DND-41 (cell line): ENCODE data around the gene SMG6.

Experiments used
- ATAC-seq: fragments of 200-7000 bp; cut with Tn5 transposase; 3 replicates; pipeline ENCODE4 v1.9.1; 2021; ENCODE audit warnings: low read depth; ENCODE audit not compliant: insufficient read depth
- DNase-seq: peaks from one replicate; pipeline ENCODE4 v3.0.0-alpha.2; 2020
- H2AFZ ChIP-seq: 2 replicates; pipeline ENCODE4 v1.6.0; 2012; ENCODE audit warnings: low read depth, low read length
- H3K27ac ChIP-seq: 2 replicates; pipeline ENCODE4 v1.5.1; 2012; ENCODE audit warnings: low read length, inconsistent platforms
- H3K27me3 ChIP-seq: fragments of 200-600 bp; sonication (generic); 2 replicates; pipeline ENCODE4 v1.6.0; 2012; ENCODE audit warnings: low read length, mild to moderate bottlenecking, inconsistent platforms; ENCODE audit not compliant: insufficient read depth, poor library complexity
- H3K36me3 ChIP-seq: 2 replicates; pipeline ENCODE4 v1.5.1; 2012; ENCODE audit warnings: low read length, inconsistent platforms; ENCODE audit not compliant: insufficient read depth
- H3K4me1 ChIP-seq: 2 replicates; pipeline ENCODE4 v1.5.1; 2012; ENCODE audit warnings: mild to moderate bottlenecking, low read length; ENCODE audit not compliant: insufficient read depth
- H3K4me2 ChIP-seq: 2 replicates; pipeline ENCODE4 v1.6.0; 2012; ENCODE audit warnings: mild to moderate bottlenecking, moderate library complexity, low read length, inconsistent platforms; ENCODE audit not compliant: insufficient read depth
- H3K4me3 ChIP-seq, 2 experiments: fragments of 200-600 bp in 1 of 2; shearing (Covaris generic) in 1 of 2; 2 replicates each; pipeline ENCODE4 v1.5.1; 2012 to 2016; ENCODE audit warnings: inconsistent platforms in 2 of 2, low read length in 2 of 2, mild to moderate bottlenecking in 2 of 2, low read depth in 1 of 2, moderate library complexity in 1 of 2
- H3K79me2 ChIP-seq: 2 replicates; pipeline ENCODE4 v1.6.0; 2012; ENCODE audit warnings: low read length, inconsistent platforms; ENCODE audit not compliant: insufficient read depth
- H3K9ac ChIP-seq: 2 replicates; pipeline ENCODE4 v1.6.0; 2012; ENCODE audit warnings: low read depth, mild to moderate bottlenecking, inconsistent platforms, low read length, moderate library complexity
- H3K9me3 ChIP-seq: 2 replicates; pipeline ENCODE4 v1.5.1; 2012; ENCODE audit warnings: low read length, moderate library complexity, mild to moderate bottlenecking, inconsistent platforms; ENCODE audit not compliant: insufficient read depth, severe bottlenecking
- H4K20me1 ChIP-seq: 2 replicates; pipeline ENCODE4 v1.6.0; 2012; ENCODE audit warnings: low read length; ENCODE audit not compliant: insufficient read depth
- EZH2 ChIP-seq: IDR thresholded peaks from 3 replicates; pipeline ENCODE4 v1.6.1; 2012; ENCODE audit warnings: borderline replicate concordance, low read depth, mild to moderate bottlenecking, moderate library complexity, low read length, inconsistent platforms; ENCODE audit not compliant: severe bottlenecking
- TF ChIP-seq, protein P1 (sequence below): IDR thresholded peaks from 2 replicates; pipeline ENCODE4 v1.5.1; 2012; ENCODE audit warnings: borderline replicate concordance, low read length, moderate library complexity, mild to moderate bottlenecking; ENCODE audit not compliant: poor library complexity, severe bottlenecking; ENCODE audit errors: extremely low read depth

Gene SMG6

GRCh38 chr17:2172999-2173398, 130.6 kb downstream of the SMG6 start:
- DNase-seq, result no peak
- no peaks in the 10 kb centered on the region for H3K9me3 ChIP-seq
- no peak overlapping the region for H2AFZ ChIP-seq
- ATAC-seq, result no peak
- no peak overlapping the region for H3K4me3 ChIP-seq
- H3K9ac ChIP-seq, result no peak overlapping the region
- peaks cover 69% of the 10 kb centered on the region for H3K36me3 ChIP-seq
- H3K27me3 ChIP-seq, result no peaks in the 10 kb centered on the region
- H3K27ac ChIP-seq, result no peak overlapping the region
- no peak for TF ChIP-seq EZH2
- TF ChIP-seq, protein P1, sequence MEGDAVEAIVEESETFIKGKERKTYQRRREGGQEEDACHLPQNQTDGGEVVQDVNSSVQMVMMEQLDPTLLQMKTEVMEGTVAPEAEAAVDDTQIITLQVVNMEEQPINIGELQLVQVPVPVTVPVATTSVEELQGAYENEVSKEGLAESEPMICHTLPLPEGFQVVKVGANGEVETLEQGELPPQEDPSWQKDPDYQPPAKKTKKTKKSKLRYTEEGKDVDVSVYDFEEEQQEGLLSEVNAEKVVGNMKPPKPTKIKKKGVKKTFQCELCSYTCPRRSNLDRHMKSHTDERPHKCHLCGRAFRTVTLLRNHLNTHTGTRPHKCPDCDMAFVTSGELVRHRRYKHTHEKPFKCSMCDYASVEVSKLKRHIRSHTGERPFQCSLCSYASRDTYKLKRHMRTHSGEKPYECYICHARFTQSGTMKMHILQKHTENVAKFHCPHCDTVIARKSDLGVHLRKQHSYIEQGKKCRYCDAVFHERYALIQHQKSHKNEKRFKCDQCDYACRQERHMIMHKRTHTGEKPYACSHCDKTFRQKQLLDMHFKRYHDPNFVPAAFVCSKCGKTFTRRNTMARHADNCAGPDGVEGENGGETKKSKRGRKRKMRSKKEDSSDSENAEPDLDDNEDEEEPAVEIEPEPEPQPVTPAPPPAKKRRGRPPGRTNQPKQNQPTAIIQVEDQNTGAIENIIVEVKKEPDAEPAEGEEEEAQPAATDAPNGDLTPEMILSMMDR, result no peak
- no peaks in the 10 kb centered on the region for H3K4me1 ChIP-seq
- H3K79me2 ChIP-seq, result no peaks in the 10 kb centered on the region
- H3K4me2 ChIP-seq, result no peak overlapping the region
- no peaks in the 10 kb centered on the region; the same call in 1 of the 2 replicates for H4K20me1 ChIP-seq

DNA sequence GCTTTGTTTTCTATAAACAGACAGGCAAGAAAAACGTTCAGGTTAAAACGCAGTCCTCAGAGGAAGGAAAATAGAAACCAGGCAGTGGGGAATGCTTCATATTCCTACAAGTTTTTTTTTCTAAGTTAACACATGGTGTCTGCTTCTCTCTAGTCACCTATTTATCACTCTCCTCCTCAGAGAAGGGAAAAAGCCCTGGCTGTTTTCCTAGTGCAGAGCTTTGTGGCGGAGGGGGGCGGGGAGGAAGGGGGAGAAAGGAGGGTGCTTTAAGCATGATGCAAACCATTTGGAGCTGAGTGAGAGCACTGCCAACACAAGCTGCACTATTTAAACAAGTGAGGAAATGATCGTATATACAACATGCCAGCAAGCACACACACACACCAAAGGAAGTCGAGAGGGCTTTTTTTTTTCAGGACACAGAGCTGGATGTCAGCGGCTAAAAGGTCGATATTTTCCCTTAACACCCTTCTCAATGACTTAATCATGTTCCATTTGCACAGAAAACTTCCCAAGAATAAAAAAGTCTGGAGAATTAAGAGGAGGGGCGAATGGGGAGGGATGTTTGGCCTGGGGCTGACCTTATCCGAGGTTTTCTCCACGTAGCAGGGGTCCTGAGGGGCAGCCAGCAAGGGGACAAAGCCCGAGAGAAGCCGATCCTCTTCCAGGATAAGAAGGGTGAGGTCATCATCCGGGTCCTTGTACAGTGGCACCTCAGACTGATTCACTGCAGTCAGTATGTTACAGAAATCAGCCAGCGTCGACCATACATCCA, 131.3 kb downstream of the SMG6 start:
- ATAC-seq, result no peak
- H3K4me1 ChIP-seq, result no peaks in the 10 kb centered on the region

GRCh38 chr17:2171702-2172076, 131.9 kb downstream of the SMG6 start:
- no peak overlapping the region for H2AFZ ChIP-seq
- no peaks in the 10 kb centered on the region for H3K27me3 ChIP-seq
- no peaks in the 10 kb centered on the region for H3K79me2 ChIP-seq
- no peaks in the 10 kb centered on the region for H3K4me1 ChIP-seq
- no peak for TF ChIP-seq EZH2
- TF ChIP-seq, protein P1, result no peak
- no peak overlapping the region for H3K9ac ChIP-seq
- DNase-seq (no peak), ATAC-seq (no peak)
- H3K4me2 ChIP-seq, result no peak overlapping the region
- H3K4me3 ChIP-seq, result no peak overlapping the region
- peaks cover 61% of the 10 kb centered on the region for H3K36me3 ChIP-seq
- no peaks in the 10 kb centered on the region for H3K9me3 ChIP-seq
- no peak overlapping the region for H3K27ac ChIP-seq
- no peaks in the 10 kb centered on the region; the same call in 1 of the 2 replicates for H4K20me1 ChIP-seq

More for the DNA sequence above, 131.3 kb downstream of the SMG6 start:
- Histone ChIP-seq H3K27ac (no peak overlapping the region), H3K9ac (no peak overlapping the region), H4K20me1 (no peaks in the 10 kb centered on the region; the same call in 1 of the 2 replicates), H2AFZ (no peak overlapping the region), H3K79me2 (no peaks in the 10 kb centered on the region), H3K27me3 (no peaks in the 10 kb centered on the region), H3K4me2 (no peak overlapping the region), H3K4me3 (no peak overlapping the region), H3K9me3 (no peaks in the 10 kb centered on the region), H3K36me3 (peaks cover 66% of the 10 kb centered on the region)
- no peak for TF ChIP-seq EZH2
- TF ChIP-seq, protein P1, result no peak
- no peak for DNase-seq
